ENCODE results near the gene TBC1D25.

The TBC1D25 gene

DNA sequence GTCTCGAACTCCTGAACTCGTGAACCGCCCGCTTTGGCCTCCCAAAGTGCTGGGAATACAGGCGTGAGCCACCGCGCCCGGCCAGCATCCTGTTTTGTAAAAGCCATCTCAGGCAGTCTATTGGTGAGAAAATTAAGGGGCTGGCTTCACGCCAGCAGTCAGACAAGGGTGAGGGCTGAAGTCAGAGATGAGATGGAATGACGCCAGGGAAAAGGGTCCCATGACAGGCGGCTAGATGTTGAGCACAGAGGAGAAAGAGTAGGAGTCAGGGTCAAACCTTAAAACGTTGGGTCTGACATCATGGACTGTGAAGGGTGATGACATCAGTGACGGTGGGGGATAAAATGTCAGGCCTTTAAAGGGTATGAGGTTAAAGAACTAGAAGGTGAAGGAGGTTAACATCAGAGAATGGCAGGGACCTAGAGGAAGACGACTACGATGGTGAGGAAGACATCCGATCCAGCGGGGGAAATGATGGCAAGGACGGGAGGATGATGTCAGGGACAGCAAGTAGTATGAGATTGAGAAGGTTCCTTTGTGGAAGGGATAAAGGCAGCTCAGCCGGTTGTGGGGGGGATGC is 34.3 kb downstream of the TBC1D25 start:
- peak; percentile 9 for DNase-seq

DNA sequence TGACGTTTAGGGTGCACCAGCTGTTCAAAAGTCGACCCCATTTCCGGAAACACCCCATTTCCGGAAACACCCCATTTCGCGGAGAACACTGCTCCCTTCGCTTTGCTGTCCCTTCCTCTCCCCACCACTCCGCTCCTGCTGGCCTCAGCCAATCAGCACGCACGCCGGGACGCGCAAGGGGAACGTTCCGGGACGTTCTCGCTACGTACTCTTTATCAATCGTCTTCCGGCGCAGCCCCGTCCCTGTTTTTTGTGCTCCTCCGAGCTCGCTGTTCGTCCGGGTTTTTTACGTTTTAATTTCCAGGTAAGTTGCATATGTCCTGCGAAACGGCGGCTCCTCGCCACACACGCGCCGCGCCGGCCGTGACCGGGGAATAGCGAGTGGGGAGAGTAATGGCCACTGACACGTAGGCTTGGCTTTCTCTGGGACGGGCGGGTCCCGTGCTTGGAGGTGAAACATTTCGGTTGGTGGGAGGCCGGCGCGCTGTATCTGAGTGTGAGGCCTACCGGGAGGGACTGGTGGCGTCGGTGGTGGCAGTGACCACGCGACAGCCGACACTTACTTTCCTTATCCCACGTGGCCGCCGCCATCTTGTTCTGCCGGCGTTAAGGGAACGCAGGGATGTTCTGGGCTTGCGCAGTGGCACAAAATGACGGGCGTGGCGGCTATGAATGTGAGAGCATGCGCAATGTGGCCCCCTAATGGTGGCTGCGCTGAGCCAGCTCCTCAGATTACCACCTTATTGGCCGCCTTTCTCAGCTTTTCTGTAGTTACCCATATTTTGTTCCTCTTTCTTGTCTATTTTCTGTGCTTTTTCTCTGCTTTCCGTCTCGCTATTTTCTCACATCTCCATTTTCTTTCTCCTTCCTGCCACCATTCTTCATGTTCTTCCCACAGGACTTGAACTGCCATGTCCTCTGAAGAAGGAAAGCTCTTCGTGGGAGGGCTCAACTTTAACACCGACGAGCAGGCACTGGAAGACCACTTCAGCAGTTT is 35.1 kb downstream of the TBC1D25 start, which contains the start of gene RBM3:
RBM3 (plus strand) TSS at position 215 of the 997 bp plus-strand sequence; CDS start at position 912, 697 bp downstream.
- peak; percentile 86 for DNase-seq

DNA sequence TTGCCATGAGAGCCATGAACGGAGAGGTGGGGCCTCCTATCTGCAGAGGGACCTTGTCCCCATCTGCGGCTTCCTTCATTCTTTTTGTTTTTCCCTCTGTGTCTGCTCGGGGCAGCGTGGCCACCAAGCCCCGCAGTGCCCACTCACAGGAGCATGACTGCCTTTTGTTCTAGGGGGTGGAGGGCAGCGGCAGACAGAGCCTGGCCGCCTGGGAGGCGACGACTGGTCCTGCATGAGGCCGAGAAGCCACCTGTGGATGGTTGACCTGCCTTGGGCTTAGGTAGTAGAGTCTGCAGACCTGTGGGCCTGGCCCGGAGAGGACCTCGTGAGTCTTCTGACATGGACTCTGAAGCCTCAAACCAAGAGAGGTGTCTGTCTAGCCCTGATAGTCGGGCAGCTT is 36.1 kb downstream of the TBC1D25 start:
- DNase-seq = no peak

DNA sequence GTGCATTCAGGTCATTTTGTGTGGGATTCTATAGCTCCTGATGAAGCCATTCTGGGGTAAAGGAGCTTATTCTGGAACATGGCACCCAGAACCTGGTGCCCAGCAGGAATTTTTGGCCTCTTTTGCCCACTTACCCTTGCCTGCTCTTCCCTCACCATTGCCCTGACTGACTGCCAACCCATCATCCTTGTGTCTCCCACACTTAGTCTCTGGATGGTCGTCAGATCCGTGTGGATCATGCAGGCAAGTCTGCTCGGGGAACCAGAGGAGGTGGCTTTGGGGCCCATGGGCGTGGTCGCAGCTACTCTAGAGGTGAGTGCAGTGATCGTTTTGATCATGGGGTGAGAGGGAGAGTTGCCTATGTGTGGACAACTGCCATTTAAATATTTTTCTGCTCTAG is 36.6 kb downstream of the TBC1D25 start:
- DNase-seq = no peak

DNA sequence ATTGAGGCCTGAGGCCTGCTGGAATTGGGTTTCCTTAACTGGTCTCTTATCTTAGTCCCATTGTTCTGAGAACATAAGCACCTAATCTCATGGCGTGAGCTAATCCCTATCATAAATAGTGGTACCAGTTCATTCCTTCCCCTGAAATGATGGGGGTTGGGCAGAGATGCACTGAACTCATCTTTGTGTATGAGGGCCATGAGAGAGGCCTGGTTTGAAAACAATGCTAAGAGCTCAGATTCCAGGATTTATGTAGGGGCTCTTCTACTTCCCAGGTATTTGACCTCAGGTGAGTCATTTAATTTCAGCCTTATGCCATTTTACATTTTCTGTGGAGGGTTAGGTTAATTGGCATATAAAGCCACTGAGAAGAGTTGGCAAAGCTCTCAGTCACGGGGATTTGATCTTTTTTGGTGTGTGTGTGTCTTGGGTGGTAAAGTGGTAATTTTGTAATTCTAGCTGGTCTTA is 39.2 kb downstream of the TBC1D25 start:
- no peak for DNase-seq

DNA sequence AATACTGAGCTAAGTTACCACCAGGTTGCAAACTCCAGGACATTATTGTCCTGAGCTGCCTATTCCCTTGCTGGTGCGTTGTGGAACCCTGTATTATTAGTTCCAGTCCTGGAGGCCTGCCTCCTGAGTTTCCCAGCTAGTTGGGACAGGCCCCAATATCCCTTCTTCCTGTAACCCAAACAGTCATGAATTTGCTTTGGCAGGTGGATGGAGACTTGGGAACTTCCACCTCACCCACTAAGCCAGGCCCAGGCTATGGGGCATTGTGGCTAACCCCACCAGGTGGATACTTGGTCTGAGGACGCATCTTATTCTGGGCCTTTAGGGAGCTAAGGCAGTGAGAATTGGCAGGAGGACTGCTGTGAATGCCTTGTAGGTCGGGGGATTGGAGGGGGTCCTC is 39.7 kb downstream of the TBC1D25 start:
- DNase-seq = no peak

DNA sequence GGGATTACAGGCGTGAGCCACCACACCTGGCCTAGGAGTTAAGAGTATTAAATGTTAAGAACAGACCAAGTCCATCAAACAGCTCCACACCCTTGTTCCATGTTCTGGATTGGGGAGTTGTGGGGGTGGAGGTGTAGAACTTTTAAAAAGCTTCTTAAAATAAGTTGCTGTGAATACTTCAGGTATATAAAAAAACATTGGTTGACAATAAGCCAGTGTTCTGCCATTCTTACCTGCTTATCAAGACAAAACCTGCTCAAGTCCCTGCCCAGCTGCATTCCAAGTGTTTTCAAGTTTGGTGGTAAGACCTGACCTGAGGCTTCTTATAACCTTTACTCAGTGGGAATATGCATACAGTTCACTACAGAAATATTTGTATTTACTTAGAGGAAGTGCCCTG is 41.1 kb downstream of the TBC1D25 start:
- no peak for DNase-seq

DNA sequence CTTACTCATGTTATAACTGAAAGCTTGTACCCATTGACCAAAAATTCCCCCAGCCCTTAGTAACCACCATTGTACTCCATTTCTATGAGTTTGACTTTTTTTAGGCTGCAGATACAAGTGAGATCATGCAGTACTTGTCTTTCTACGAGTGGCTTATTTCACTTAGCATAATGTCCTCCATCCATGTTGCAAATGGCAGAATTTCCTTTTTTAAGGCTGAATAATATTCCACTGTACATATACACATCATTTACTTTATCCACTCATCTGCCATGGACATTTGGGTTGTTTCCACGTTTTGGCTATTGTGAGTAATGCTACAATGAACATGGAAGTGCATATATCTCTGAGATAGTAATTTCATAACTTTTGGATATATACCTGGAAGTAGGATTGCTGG is 45.2 kb downstream of the TBC1D25 start:
- DNase-seq = no peak

DNA sequence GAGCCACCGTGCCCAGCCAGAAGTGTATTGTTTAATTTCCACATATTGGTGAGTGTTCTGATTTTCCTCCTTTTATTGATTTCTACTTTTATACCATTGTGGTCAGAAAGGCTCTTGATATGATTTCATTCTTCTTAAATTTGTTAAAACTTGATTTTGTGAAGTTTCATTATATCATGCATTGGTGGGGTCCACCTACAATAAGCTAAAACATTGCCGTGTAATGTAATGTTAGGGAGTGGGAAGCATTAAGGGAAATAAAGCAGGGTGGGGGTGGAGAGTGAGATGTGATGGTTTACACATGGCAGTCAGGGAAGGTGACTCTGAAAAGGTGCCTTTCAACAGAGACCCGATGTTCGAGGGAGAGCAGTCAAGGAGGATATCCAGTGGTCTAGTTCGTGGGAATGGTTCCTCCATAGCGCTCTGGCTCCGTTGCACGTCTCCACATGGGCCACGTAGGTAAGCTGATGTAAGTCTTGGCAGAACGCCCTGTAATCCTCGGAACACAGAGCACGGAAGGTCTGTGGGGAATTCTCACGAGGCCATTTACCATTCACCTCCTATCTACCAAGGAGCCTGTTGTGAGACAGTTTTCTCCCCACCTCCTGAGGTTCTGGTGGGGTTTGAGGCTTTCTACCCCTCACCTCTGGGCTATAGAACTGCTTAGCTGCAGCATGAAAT is 50.1 kb downstream of the TBC1D25 start:
- DNase-seq = no peak

DNA sequence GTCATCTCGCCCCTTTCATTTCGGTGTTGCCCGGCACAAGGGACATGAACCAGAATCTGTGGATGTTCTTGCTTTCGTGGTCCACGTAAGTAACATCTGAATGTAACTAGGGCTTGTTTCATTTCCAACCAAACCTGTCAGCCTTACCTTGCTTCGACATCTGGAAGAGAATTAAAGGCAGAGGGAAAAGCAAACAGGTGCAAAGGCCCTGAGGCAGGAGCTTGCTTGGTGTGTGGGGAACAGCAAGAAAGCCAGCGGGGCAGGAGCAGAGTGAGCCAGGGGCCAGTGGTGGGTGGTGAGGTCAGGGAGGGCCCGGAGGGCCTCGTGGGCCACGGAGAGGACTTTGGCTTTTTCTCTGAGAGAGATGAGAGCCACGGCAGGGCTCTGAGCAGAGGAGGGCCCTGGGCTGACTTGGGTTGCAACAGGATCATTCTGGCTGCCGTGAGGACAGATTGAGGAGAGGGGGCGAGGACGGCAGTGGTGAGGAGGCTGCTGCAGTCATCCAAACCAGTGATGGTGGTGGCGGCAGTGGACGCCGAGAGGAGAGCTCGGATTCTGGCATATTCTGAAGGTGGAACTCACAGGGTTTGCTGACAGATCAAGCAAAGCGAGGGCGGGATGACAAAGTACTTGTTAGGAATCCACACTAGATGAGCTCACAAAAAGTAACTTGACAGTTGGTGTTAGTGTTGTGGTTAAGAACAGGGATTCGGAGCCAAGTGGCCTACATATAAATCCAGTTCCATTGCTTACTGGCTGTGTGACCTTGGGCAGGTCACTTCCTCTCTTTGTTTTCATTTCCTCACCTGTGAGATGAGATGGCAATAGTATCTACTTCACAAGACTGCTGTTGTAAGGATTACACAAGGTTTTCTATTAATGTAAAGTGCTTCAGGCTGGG is 50.9 kb downstream of the TBC1D25 start:
- no peak for DNase-seq

DNA sequence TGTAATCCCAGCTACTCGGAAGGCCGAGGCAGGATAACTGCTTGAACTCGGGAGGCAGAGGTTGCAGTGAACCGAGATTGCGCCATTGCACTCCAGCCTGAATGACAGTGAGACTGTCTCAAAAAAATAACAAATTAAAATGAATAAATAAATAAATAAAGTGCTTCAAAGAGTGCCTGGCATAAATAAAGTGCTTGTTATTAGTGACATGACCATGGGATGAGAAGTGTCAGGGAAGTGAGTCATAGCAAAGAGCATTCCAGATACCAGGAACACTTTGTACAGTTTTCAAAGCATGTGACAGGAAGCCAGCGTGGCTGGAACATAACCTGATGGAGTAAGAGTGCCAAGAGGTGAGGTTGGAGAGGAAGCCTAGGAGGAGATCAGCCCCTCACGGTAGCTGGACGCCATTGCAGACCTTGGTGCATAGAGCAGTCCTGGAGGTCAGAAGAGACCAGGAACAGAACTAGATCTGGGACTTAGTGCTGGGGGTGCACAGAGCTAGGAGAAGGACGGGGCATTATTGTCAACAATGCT is 51.8 kb downstream of the TBC1D25 start:
- no peak for DNase-seq

DNA sequence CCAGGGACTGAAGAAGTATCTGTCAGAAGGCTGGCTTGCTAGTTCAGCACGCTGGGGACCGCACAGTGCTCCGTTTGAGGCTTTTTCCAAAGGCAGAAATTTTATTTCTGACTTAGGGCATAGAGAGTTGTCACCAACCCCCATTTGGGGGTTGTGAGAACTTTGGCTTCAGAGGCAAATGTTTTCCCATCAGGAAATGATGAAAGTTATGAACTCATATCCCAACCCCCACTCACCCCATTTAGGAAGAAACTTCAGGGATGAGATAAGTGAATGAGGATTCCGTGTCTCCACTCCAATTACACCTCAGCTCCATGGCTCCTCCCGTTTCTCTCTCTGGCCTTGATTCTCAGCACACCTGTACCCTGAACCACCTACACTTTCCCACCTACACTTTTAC is 53.5 kb downstream of the TBC1D25 start:
- no peak for DNase-seq

DNA sequence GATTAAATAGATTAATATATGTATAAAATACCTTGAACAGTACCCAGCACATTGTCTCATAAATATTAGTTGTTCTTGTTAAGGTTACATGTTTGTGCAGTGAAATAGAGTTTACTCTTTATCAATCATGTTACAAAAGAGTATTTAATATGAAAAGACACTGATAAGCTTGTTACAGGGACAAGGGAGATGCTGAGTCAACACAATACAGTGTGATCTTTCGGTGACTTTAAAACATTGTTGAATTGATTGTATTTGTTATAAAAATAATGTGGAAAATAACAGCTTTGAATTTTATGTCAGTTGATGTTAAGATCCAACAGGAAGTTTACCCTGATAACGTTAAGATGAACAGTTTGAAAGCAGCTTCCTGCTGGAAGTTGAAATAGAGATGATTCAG is 56.4 kb downstream of the TBC1D25 start:
- DNase-seq = no peak

DNA sequence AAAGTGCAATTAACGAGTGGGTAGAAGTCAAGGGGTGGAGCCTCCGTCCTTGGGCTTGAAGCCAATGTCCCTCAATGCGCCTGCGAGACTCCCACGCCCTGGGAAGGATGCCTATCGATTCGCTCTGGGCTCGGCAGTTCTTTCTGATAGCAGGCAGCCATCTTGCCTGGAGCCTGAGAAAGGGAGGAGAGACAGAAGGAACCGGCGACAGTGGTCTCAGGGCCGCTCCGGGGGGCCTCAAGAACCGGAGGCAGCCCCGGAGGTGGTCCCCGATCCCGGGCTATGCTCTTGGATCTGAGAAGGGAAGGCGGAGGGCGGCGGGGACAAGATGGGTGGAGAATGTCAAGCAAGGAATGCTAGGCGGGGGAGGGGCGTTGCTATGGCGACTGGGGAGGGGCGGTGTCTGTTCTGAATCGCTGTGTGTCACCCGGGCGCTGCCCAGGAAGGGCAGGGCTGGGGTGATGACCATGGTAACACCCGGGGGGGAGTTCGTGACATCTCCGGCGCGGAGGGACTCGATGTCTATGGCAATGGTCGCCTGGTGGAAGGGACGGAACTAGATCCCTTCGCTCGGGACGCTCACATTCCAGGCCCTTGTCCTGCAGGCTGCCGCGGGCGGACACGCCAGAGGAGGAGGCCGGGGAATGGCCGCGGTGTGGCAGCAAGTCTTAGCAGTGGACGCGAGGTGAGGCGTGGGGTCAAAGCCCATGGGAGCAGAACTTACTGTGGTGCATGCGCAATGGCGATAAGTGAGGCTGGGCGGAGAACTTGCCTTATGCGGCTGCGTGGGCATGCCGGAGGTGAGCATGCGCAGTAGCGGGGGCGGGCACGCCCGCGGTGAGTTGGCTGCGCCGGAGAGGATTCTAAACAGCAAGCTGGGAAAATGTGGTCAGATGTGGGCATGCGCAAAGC is 58.1 kb downstream of the TBC1D25 start, which contains the start of gene WDR13:
WDR13 (plus strand) TSS at position 140 of the 912 bp plus-strand sequence; CDS start at position 645, 505 bp downstream.
- DNase-seq = peak; percentile 84

DNA sequence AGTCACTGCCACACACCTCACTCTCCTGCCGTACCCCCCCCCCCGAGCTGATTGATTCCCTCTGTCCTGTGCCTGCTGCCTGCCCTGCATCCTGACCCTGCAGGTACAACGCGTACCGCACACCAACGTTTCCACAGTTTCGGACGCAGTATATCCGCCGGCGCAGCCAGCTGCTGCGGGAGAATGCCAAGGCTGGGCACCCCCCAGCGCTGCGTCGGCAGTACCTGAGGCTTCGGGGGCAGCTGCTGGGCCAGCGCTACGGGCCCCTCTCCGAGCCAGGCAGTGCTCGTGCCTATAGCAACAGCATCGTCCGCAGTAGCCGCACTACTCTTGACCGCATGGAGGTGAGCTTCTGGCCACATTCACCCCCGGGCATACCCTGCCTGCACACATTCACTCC is 59.1 kb downstream of the TBC1D25 start:
- DNase-seq = no peak

DNA sequence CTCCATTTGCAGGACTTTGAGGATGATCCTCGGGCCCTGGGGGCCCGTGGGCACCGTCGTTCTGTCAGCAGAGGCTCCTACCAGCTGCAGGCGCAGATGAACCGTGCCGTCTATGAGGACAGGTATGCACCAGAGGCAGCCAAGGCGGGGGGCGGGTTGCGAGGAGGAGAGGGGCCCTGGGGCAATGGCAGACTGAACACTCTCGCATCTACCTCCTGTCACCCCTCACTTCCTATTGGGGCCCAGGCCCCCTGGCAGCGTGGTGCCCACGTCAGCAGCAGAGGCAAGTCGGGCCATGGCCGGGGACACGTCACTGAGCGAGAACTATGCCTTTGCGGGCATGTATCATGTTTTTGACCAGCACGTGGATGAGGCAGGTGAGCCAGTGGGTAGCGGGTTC is 59.8 kb downstream of the TBC1D25 start:
- DNase-seq = no peak

DNA sequence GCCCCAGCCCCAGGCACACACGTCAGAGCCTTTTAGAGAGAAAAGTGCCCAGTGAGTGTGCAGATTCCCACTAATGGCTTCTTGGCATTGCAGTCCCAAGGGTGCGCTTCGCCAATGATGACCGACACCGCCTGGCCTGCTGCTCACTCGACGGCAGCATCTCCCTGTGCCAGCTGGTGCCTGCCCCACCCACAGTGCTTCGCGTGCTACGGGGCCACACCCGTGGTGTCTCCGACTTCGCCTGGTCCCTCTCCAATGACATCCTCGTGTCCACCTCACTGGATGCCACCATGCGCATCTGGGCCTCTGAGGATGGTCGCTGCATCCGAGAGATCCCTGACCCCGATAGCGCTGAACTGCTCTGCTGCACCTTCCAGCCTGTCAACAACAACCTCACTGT is 60.7 kb downstream of the TBC1D25 start:
- no peak for DNase-seq

DNA sequence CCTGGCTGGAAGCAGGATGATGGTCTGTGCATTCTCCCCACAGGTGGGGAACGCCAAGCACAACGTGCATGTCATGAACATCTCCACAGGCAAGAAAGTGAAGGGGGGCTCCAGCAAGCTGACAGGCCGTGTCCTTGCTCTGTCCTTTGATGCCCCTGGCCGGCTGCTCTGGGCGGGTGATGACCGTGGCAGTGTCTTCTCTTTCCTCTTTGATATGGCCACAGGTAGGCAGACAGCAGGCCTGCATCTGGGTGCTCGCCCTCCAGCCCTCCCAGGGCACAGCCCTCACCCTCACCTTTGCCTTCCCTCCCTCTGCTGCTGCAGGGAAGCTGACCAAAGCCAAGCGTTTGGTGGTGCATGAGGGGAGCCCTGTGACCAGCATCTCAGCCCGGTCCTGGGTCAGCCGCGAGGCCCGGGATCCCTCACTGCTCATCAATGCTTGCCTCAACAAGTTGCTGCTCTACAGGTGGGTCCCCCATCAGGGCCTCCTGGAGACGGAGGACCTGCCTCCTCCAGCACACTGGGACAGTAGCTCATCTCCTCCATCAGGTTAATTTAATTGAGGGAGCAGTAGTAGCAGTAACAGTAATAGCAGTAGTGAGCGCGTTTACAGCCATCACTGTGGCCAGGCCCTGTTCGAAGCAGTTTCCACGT is 62.4 kb downstream of the TBC1D25 start:
- no peak for DNase-seq

DNA sequence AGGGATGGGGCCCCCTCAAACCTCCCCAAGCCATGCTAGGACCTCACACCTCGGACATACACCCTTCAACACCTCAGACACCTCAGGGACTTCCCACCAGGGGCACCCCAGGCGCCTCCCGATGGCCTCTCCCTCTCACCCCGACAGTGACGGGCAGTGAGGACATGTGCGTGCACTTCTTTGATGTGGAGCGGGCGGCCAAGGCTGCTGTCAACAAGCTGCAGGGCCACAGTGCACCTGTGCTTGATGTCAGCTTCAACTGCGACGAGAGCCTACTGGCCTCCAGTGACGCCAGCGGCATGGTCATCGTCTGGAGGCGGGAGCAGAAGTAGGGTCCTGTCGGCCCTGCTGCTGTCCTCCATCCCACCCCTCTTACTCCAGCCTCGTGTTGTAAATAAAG is 65.2 kb downstream of the TBC1D25 start:
- DNase-seq = no peak

DNA sequence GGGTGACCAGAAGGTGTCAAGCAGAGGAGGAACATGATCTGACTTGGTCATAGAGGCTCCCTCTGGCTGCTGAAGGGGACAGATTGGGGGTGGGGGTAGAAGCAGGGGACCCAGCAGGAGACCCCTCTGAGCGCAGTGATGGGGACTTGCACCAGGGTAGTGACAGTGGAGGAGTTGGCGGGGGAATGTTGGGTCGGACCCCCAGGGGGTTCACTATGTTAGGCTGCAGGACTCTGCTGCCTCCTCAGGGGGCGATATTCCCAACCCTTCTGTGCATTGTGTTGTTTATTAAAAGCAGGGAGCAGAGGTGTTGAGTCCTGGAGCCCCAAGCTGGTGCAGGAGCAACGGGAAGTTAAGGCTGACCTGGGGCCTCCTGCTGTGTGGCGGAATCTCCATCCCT is 66.6 kb downstream of the TBC1D25 start:
- no peak for DNase-seq
